HCT116 (cell line): ENCODE measurements around the gene LAMC3.

ENCODE experiments used
- CTCF ChIP-seq, 3 experiments: fragments of 200-600 bp in 1 of 3; sonication (generic) in 1 of 3; IDR thresholded peaks in 2 of 3; conservative IDR thresholded peaks in 1 of 3; 2 replicates each; pipeline ENCODE4 v1.5.1; 2012 to 2017; ENCODE audit warnings: low read depth in 2 of 3, low read length in 2 of 3, antibody characterized with exemption in 1 of 3, borderline replicate concordance in 1 of 3, control low read depth in 1 of 3, mild to moderate bottlenecking in 1 of 3, mixed read lengths in 1 of 3, mixed run types in 1 of 3, moderate library complexity in 1 of 3; ENCODE audit not compliant: insufficient read depth in 1 of 3
- EGR1 ChIP-seq: IDR thresholded peaks from 2 replicates; pipeline ENCODE4 v1.6.1; 2012; ENCODE audit warnings: low read depth
- ELF1 ChIP-seq: IDR thresholded peaks from 2 replicates; pipeline ENCODE4 v1.6.1; 2012; ENCODE audit warnings: low read depth, borderline replicate concordance
- EZH2 ChIP-seq: fragments of 200-600 bp; sonication (generic); IDR thresholded peaks from 2 replicates; pipeline ENCODE4 v1.6.1; 2017; ENCODE audit warnings: antibody characterized with exemption, mixed run types
- MAX ChIP-seq: IDR thresholded peaks from 2 replicates; pipeline ENCODE4 v1.6.1; 2012
- POLR2A ChIP-seq: IDR thresholded peaks from 2 replicates; pipeline ENCODE4 v1.7.0; 2011; ENCODE audit warnings: borderline replicate concordance; ENCODE audit not compliant: insufficient read depth, insufficient read length; ENCODE audit errors: extremely low read depth
- POLR2AphosphoS5 ChIP-seq: IDR thresholded peaks from 2 replicates; pipeline ENCODE4 v1.6.1; 2011; ENCODE audit warnings: mild to moderate bottlenecking, low read depth, low read length, moderate library complexity
- REST ChIP-seq: IDR thresholded peaks from 2 replicates; pipeline ENCODE4 v1.6.1; 2012; ENCODE audit warnings: low read depth
- SP1 ChIP-seq: IDR thresholded peaks from 2 replicates; pipeline ENCODE4 v1.6.1; 2012; ENCODE audit warnings: low read depth
- YY1 ChIP-seq: IDR thresholded peaks from 2 replicates; pipeline ENCODE4 v1.6.1; 2011; ENCODE audit warnings: low read length, low read depth, moderate library complexity, mild to moderate bottlenecking; ENCODE audit not compliant: insufficient replicate concordance; ENCODE audit errors: extremely low read depth

GRCh38 chr9:131125288-131126058 lies 116.5 kb downstream of the LAMC3 start, which contains the start of gene NUP214:
- TF ChIP-seq EZH2 (no peak), MAX (peak; percentile 91), POLR2AphosphoS5 (peak; percentile 97), CTCF (IDR thresholded peaks at IDR 0.05 in 2 of 3, conservative IDR thresholded peaks at IDR 0.05 in 1 of 3; ENCODE audit: borderline replicate concordance in 1 of 3, insufficient read depth in 1 of 3, low read depth in 2 of 3, low read length in 2 of 3) (no peak), POLR2A (peak; percentile 94), ELF1 (peak; percentile 70; the same call in 1 of the 2 replicates), EGR1 (no peak), YY1 (peak; percentile 32), REST (no peak), SP1 (peak; percentile 88)
